T-cell (primary cell): ENCODE results near the gene PRIM2. TPM values are rescaled to one million over a fixed set of nuclear protein-coding genes. Genes with fewer than 3 reads are reported as not detected.
"Not testable (repeated sequence)": the region's sequence is repeated elsewhere in the genome, so short reads cannot be mapped to it uniquely, and the experiment has no call there.

Experiments
- ATAC-seq, 4 experiments: fragments of 200-7000 bp in 3 of 4; fragments of 150-1000 bp in 1 of 4; cut with Tn5 transposase; replicated peaks in 1 of 4; 1 replicate in 3 of 4; 2 replicates in 1 of 4; pipeline ENCODE4 v1.10.0; 2021; ENCODE audit warnings: moderate library complexity in 3 of 4, mild to moderate bottlenecking in 2 of 4, moderate number of reproducible peaks in 1 of 4
- CTCF ChIA-PET, 2 donors: fragments of 300-600 bp; sonication (Branson Sonifier 250); formaldehyde crosslinking; loops; one replicate each; lab custom pipeline; 2022; ENCODE audit warnings: antibody characterized with exemption in 2 of 2; lab: Charles Lee
- POLR2A ChIA-PET, 2 donors: fragments of 300-600 bp; sonication (Branson Sonifier 250); formaldehyde crosslinking; loops; one replicate each; lab custom pipeline; 2022; ENCODE audit warnings: antibody characterized with exemption in 2 of 2; lab: Charles Lee
- DNase-seq, 35 experiments: peaks; one replicate each; pipeline versions ENCODE4 v3.0.0 to v3.0.0-alpha.2; 2013 to 2023
- H3K27ac ChIP-seq: one replicate; pipeline ENCODE4 v1.5.1; 2013; ENCODE audit warnings: low read length
- H3K27me3 ChIP-seq, 2 experiments: replicated peaks in 1 of 2; 1 replicate in 1 of 2; 2 replicates in 1 of 2; pipeline versions ENCODE4 v1.6.1 to v1.7.0; 2013; ENCODE audit warnings: low read length in 1 of 2, mixed read lengths in 1 of 2; ENCODE audit not compliant: control insufficient read depth in 2 of 2, insufficient read depth in 2 of 2; ENCODE audit errors: extremely low read depth in 1 of 2
- H3K36me3 ChIP-seq, 2 donors: 1 replicate in 1 of 2; 2 replicates in 1 of 2; pipeline versions ENCODE4 v1.6.1 to v1.7.0; 2013; ENCODE audit warnings: low read length in 1 of 2; ENCODE audit not compliant: control insufficient read depth in 2 of 2, insufficient read depth in 1 of 2; ENCODE audit errors: extremely low read depth in 1 of 2
- H3K4me1 ChIP-seq, 2 experiments: 1 replicate in 1 of 2; 2 replicates in 1 of 2; pipeline versions ENCODE4 v1.6.1 to v1.7.0; 2013; ENCODE audit warnings: low read length in 2 of 2, mixed read lengths in 1 of 2; ENCODE audit not compliant: insufficient read depth in 2 of 2, control insufficient read depth in 1 of 2; ENCODE audit errors: extremely low read depth in 1 of 2
- H3K4me3 ChIP-seq, 2 donors: 1 replicate in 1 of 2; 2 replicates in 1 of 2; pipeline versions ENCODE4 v1.5.1 to v1.7.0; 2013; ENCODE audit warnings: mild to moderate bottlenecking in 2 of 2, low read length in 1 of 2, moderate library complexity in 1 of 2; ENCODE audit not compliant: control insufficient read depth in 1 of 2; ENCODE audit errors: extremely low read depth in 1 of 2
- H3K9me3 ChIP-seq: 2 replicates; pipeline ENCODE4 v1.7.0; 2013
- H3K27ac Mint-ChIP-seq, 2 donors: one replicate each; pipeline ENCODE4 v1.8.0; 2020 to 2021; ENCODE audit warnings: mild to moderate bottlenecking in 2 of 2, mixed read lengths in 2 of 2
- H3K27me3 Mint-ChIP-seq, 2 donors: one replicate each; pipeline ENCODE4 v1.8.0; 2021 to 2022; ENCODE audit warnings: mixed read lengths in 2 of 2
- H3K36me3 Mint-ChIP-seq: one replicate; pipeline ENCODE4 v1.8.0; 2021; ENCODE audit warnings: mixed read lengths
- H3K4me1 Mint-ChIP-seq, 3 donors: one replicate each; pipeline ENCODE4 v1.8.0; 2020 to 2022; ENCODE audit warnings: mixed read lengths in 3 of 3, mild to moderate bottlenecking in 1 of 3
- H3K4me3 Mint-ChIP-seq, 3 donors: one replicate each; pipeline ENCODE4 v1.8.0; 2020 to 2022; ENCODE audit warnings: mild to moderate bottlenecking in 3 of 3, mixed read lengths in 3 of 3, moderate library complexity in 3 of 3
- H3K9me3 Mint-ChIP-seq, 3 donors: one replicate each; pipeline ENCODE4 v1.8.0; 2020 to 2022; ENCODE audit warnings: mixed read lengths in 3 of 3
- WGBS: methylation state at CpG from one replicate; pipeline ENCODE4 v1.1.5; 2013; ENCODE audit warnings: missing lambda C conversion rate; ENCODE audit not compliant: insufficient coverage; 5-methylcytosine and 5-hydroxymethylcytosine counted together
- total RNA-seq, 35 experiments: library from RNA in 6 of 35; stranded (reverse) in 6 of 35; fragments of 120-200 nt in 1 of 35; gene quantifications; one replicate each; pipeline versions ENCODE4 v1.2.1 to v1.2.4 and lab custom pipeline; 2013 to 2026

PRIM2 gene
- total RNA-seq, 5 donors from 2014 or later (not counting 1 experiment from before 2014, with no cell fraction given), result 11.5 to 17.9 (median 12.0) TPM

GRCh38 chr6:57673281-57673680, 355.9 kb downstream of the PRIM2 start:
- H3K27ac Mint-ChIP-seq, H3K4me1 ChIP-seq, H3K4me3 ChIP-seq, ATAC-seq, POLR2A ChIA-PET, H3K4me1 Mint-ChIP-seq, H3K27ac ChIP-seq, H3K9me3 ChIP-seq, DNase-seq, CTCF ChIA-PET, H3K36me3 Mint-ChIP-seq, H3K27me3 ChIP-seq, H3K36me3 ChIP-seq, H3K9me3 Mint-ChIP-seq, H3K4me3 Mint-ChIP-seq: not testable (repeated sequence)
- peaks cover 7 to 12% of the 10 kb centered on the region in 2 donors for H3K27me3 Mint-ChIP-seq
- no CpG with 5 or more reads among the region's 1 CpG for WGBS

GRCh38 chr6:57675386-57675785, 358.0 kb downstream of the PRIM2 start:
- 82% methylated on average over 2 of the region's 4 CpGs for WGBS
- H3K36me3 ChIP-seq, ATAC-seq, H3K27ac ChIP-seq, H3K9me3 ChIP-seq, DNase-seq, H3K9me3 Mint-ChIP-seq, H3K4me1 ChIP-seq, H3K27me3 ChIP-seq, H3K36me3 Mint-ChIP-seq, H3K4me3 Mint-ChIP-seq, POLR2A ChIA-PET, H3K4me1 Mint-ChIP-seq, H3K4me3 ChIP-seq, CTCF ChIA-PET, H3K27ac Mint-ChIP-seq: not testable (repeated sequence)
- H3K27me3 Mint-ChIP-seq, result peaks cover 11 to 14% of the 10 kb centered on the region in 2 donors

- Mint-ChIP-seq H3K27me3 (peaks cover 0 to 10% of the 10 kb centered on the region in 2 donors), H3K9me3 (peaks cover 0 to 10% (median 0%) of the 10 kb centered on the region in 3 donors)
- POLR2A ChIA-PET, H3K36me3 Mint-ChIP-seq, H3K4me1 ChIP-seq, H3K4me3 ChIP-seq, H3K27me3 ChIP-seq, H3K4me3 Mint-ChIP-seq, CTCF ChIA-PET, H3K4me1 Mint-ChIP-seq, H3K9me3 ChIP-seq, DNase-seq, ATAC-seq, H3K36me3 ChIP-seq, H3K27ac ChIP-seq, H3K27ac Mint-ChIP-seq: not testable (repeated sequence)
- WGBS, result no CpG with 5 or more reads among the region's 1 CpG
These were observed 379.0 kb downstream of the PRIM2 start for GRCh38 chr6:57696382-57696781.

Other genes starting within 250 kb of the PRIM2 start
- 100 to 1,000 TPM in 2 of 5 donors, 10 to 100 TPM in 3; 68.0 to 124 (median 78.1) TPM for gene ZNF451, start 227.4 kb upstream of the PRIM2 start, total RNA-seq
- 1 to 10 TPM; 3.2 to 5.1 (median 3.9) TPM for gene BAG2, start 145.3 kb upstream of the PRIM2 start, total RNA-seq
- gene RAB23, start 95.3 kb upstream of the PRIM2 start, total RNA-seq, result 1 to 10 TPM in 2 of 5 donors, under 1 TPM in 3; 0.23 to 1.6 (median 0.82) TPM